Endodermal cell (in vitro differentiated cells): Measurements from ENCODE around the gene RNASE2. TPM values are rescaled to one million over a fixed set of nuclear protein-coding genes. Genes with fewer than 3 reads are reported as not detected.

Experiments used
- DNase-seq: peaks from one replicate; pipeline ENCODE4 v3.0.0-alpha.2; 2017
- H3K27ac ChIP-seq: 2 replicates; pipeline ENCODE4 v1.5.1; 2013; ENCODE audit warnings: mild to moderate bottlenecking, low read depth, low read length, moderate library complexity
- H3K27me3 ChIP-seq: 2 replicates; pipeline ENCODE4 v1.6.1; 2013; ENCODE audit warnings: mild to moderate bottlenecking, low read length, moderate library complexity; ENCODE audit not compliant: insufficient read depth, control insufficient read depth, poor library complexity, severe bottlenecking
- H3K36me3 ChIP-seq: 2 replicates; pipeline ENCODE4 v1.7.0; 2013; ENCODE audit warnings: mild to moderate bottlenecking, low read length, moderate library complexity; ENCODE audit not compliant: control insufficient read depth, insufficient read depth
- H3K4me1 ChIP-seq: one replicate; pipeline ENCODE4 v1.7.0; 2013; ENCODE audit warnings: low read length; ENCODE audit not compliant: control insufficient read depth, insufficient read depth
- H3K4me3 ChIP-seq: 2 replicates; pipeline ENCODE4 v1.5.1; 2013; ENCODE audit warnings: mild to moderate bottlenecking, low read length, moderate library complexity
- H3K9ac ChIP-seq: 2 replicates; pipeline ENCODE4 v1.6.1; 2013; ENCODE audit warnings: mild to moderate bottlenecking, low read length, moderate library complexity; ENCODE audit not compliant: poor library complexity, severe bottlenecking; ENCODE audit errors: extremely low read depth
- H3K9me3 ChIP-seq: 2 replicates; pipeline ENCODE4 v1.6.1; 2013; ENCODE audit warnings: mild to moderate bottlenecking, low read length, moderate library complexity; ENCODE audit not compliant: control insufficient read depth
- H3K27ac Mint-ChIP-seq: 2 replicates; pipeline ENCODE4 v1.8.0; 2020; ENCODE audit warnings: mixed read lengths
- H3K27me3 Mint-ChIP-seq: 2 replicates; pipeline ENCODE4 v1.8.0; 2021; ENCODE audit warnings: mild to moderate bottlenecking, mixed read lengths; ENCODE audit not compliant: insufficient read depth
- H3K36me3 Mint-ChIP-seq: 2 replicates; pipeline ENCODE4 v1.8.0; 2020; ENCODE audit warnings: low read depth, mixed read lengths
- H3K4me1 Mint-ChIP-seq: 2 replicates; pipeline ENCODE4 v1.8.0; 2020; ENCODE audit warnings: mixed read lengths
- H3K4me3 Mint-ChIP-seq: 2 replicates; pipeline ENCODE4 v1.8.0; 2020; ENCODE audit warnings: mild to moderate bottlenecking, moderate library complexity, mixed read lengths
- H3K9me3 Mint-ChIP-seq: 2 replicates; pipeline ENCODE4 v1.8.0; 2020; ENCODE audit warnings: mild to moderate bottlenecking, mixed read lengths
- WGBS, 2 experiments: methylation state at CpG; one replicate each; pipeline versions ENCODE4 v1.1.5 to v1.1.7; 2013; ENCODE audit warnings: missing lambda C conversion rate in 2 of 2, mixed read lengths in 1 of 2; ENCODE audit not compliant: insufficient coverage in 1 of 2, insufficient read length in 1 of 2; 5-methylcytosine and 5-hydroxymethylcytosine counted together
- total RNA-seq, 2 donors: library from RNA; stranded (reverse); fragmentation: NEBNext Ultra II Directional in 1 of 2; extraction: Animal tissue kit (Norgen Biotek cat#: 25700) in 1 of 2; gene quantifications; 2 replicates in 1 of 2; 3 replicates in 1 of 2; pipeline ENCODE4 v1.2.1, GENCODE V29; 2021
- TF ChIP-seq, protein P1 (sequence below): fragments of 200-600 bp; sonication (generic); conservative IDR thresholded peaks from 2 replicates; pipeline ENCODE4 v1.5.0; 2021; ENCODE audit warnings: antibody characterized with exemption, mild to moderate bottlenecking

The RNASE2 gene
- total RNA-seq, 2 donors from 2014 or later: not detected

DNA sequence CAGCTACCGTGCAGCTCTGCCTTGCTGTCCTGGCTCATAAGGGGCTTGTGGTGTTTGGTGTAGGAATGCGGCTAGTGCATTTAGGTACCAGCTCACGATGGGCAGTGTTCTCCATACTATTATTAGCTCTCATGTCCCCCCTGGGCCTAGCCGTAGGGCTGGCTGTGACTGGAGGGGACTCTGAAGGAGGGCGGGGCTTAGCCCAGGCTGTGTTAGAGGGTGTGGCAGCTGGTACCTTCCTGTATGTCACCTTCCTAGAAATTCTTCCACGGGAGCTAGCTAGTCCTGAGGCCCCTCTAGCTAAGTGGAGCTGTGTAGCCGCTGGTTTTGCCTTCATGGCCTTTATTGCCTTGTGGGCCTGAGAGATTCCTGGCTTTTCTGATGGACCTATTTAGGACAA, 45.9 kb downstream of the RNASE2 start:
- Histone ChIP-seq H3K36me3 (peaks cover 14% of the 10 kb centered on the region), H3K4me3 (no peak overlapping the region), H3K4me1 (peaks cover 4% of the 10 kb centered on the region), H3K9me3 (no peaks in the 10 kb centered on the region), H3K27ac (no peak overlapping the region), H3K9ac (no peak overlapping the region), H3K27me3 (no peaks in the 10 kb centered on the region)
- Mint-ChIP-seq H3K27ac (no peak overlapping the region), H3K4me3 (no peak overlapping the region), H3K36me3 (peaks cover 6% of the 10 kb centered on the region), H3K27me3 (no peaks in the 10 kb centered on the region), H3K4me1 (peaks cover 36% of the 10 kb centered on the region), H3K9me3 (no peaks in the 10 kb centered on the region)
- 87 to 90% methylated on average over 4 to 5 of the region's 7 CpGs for WGBS, 2 experiments
- TF ChIP-seq, protein P1, sequence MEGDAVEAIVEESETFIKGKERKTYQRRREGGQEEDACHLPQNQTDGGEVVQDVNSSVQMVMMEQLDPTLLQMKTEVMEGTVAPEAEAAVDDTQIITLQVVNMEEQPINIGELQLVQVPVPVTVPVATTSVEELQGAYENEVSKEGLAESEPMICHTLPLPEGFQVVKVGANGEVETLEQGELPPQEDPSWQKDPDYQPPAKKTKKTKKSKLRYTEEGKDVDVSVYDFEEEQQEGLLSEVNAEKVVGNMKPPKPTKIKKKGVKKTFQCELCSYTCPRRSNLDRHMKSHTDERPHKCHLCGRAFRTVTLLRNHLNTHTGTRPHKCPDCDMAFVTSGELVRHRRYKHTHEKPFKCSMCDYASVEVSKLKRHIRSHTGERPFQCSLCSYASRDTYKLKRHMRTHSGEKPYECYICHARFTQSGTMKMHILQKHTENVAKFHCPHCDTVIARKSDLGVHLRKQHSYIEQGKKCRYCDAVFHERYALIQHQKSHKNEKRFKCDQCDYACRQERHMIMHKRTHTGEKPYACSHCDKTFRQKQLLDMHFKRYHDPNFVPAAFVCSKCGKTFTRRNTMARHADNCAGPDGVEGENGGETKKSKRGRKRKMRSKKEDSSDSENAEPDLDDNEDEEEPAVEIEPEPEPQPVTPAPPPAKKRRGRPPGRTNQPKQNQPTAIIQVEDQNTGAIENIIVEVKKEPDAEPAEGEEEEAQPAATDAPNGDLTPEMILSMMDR: no peak
- DNase-seq: peak; percentile 51

DNA sequence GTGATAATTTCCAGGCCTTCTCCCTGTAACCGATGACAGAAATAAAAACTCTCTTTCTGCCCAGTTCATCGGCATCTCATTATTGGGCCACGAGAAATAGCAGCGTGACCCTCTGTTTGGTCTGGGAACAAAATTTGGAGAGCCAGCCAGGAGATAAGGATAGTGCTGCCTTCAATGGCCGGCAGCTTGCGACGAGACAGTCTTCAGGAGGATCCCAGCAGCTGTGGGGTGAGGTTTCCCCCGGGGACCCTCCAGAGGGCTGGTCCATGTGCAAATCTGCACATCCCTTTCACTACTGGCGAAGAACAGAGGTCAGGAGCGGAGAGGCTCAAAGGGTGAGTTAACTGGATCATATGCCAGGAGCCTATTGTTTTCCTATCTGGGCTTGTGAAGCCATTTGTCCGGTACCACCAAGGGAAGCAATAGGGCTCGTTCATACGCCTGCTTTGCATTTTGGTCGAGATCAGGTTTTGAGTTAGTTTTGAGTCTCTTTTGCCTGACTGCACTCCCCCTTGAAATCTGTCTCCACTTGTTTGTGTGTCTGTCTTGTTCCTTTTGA, 48.6 kb downstream of the RNASE2 start:
- WGBS, 2 experiments: 93 to 94% methylated on average over 13 to 14 of the region's 14 CpGs
- H3K36me3 ChIP-seq: no peaks in the 10 kb centered on the region
- Mint-ChIP-seq H3K36me3 (no peaks in the 10 kb centered on the region), H3K27me3 (no peaks in the 10 kb centered on the region), H3K27ac (no peak overlapping the region), H3K4me1 (peaks cover 30% of the 10 kb centered on the region), H3K9me3 (no peaks in the 10 kb centered on the region), H3K4me3 (no peak overlapping the region)
- peak; percentile 24 for DNase-seq
- no peaks in the 10 kb centered on the region for H3K27me3 ChIP-seq
- TF ChIP-seq, protein P1: no peak
- H3K9ac ChIP-seq: no peak overlapping the region
- no peaks in the 10 kb centered on the region for H3K9me3 ChIP-seq
- H3K4me3 ChIP-seq: no peak overlapping the region
- peaks cover 1% of the 10 kb centered on the region for H3K4me1 ChIP-seq
- no peak overlapping the region for H3K27ac ChIP-seq

Other genes starting within 250 kb of the RNASE2 start
- not detected for gene EDDM3A, start 209.6 kb upstream of the RNASE2 start, total RNA-seq
- gene EDDM3B, start 187.1 kb upstream of the RNASE2 start, total RNA-seq: not detected
- gene RNASE6, start 174.2 kb upstream of the RNASE2 start, total RNA-seq: not detected
- 10 to 100 TPM in 1 of 2 donors, 1 to 10 TPM in 1; 9.9 to 10.7 TPM for gene RNASE1, start 152.6 kb upstream of the RNASE2 start, total RNA-seq
- not detected for gene RNASE3, start 64.1 kb upstream of the RNASE2 start, total RNA-seq
- gene METTL17, start 34.5 kb downstream of the RNASE2 start, total RNA-seq: 10 to 100 TPM; 65.1 to 80.2 TPM
- under 1 TPM; 0.35 to 0.46 TPM for gene SLC39A2, start 43.8 kb downstream of the RNASE2 start, total RNA-seq
- gene NDRG2, start 69.6 kb downstream of the RNASE2 start, total RNA-seq: 10 to 100 TPM; 46.3 to 52.8 TPM
- 1 to 10 TPM in 1 of 2 donors, under 1 TPM in 1; 0.73 to 1.7 TPM for gene TPPP2, start 74.7 kb downstream of the RNASE2 start, total RNA-seq
- not detected for gene RNASE13, start 79.3 kb downstream of the RNASE2 start, total RNA-seq
- not detected for gene RNASE7, start 86.9 kb downstream of the RNASE2 start, total RNA-seq
- not detected for gene RNASE8, start 102.3 kb downstream of the RNASE2 start, total RNA-seq
- 10 to 100 TPM; 71.1 to 73.5 TPM for gene ARHGEF40, start 114.8 kb downstream of the RNASE2 start, total RNA-seq
- 10 to 100 TPM; 43.4 to 59.6 TPM for gene ZNF219, start 143.2 kb downstream of the RNASE2 start, total RNA-seq
- under 1 TPM; 0.40 to 0.49 TPM for gene TMEM253, start 145.6 kb downstream of the RNASE2 start, total RNA-seq
- not detected for gene OR5AU1, start 200.6 kb downstream of the RNASE2 start, total RNA-seq